HG03095 (cell line): ENCODE results near the gene GRIK3.
"Not testable (repeated sequence)": the region's sequence is repeated elsewhere in the genome, so short reads cannot be mapped to it uniquely, and the experiment has no call there.

Experiments
- ATAC-seq: cut with Tn5 transposase; IDR thresholded peaks from one replicate; pipeline ENCODE4 v1.9.1; 2021; ENCODE audit warnings: moderate library complexity; ENCODE audit not compliant: unreplicated experiment

The GRIK3 gene

DNA sequence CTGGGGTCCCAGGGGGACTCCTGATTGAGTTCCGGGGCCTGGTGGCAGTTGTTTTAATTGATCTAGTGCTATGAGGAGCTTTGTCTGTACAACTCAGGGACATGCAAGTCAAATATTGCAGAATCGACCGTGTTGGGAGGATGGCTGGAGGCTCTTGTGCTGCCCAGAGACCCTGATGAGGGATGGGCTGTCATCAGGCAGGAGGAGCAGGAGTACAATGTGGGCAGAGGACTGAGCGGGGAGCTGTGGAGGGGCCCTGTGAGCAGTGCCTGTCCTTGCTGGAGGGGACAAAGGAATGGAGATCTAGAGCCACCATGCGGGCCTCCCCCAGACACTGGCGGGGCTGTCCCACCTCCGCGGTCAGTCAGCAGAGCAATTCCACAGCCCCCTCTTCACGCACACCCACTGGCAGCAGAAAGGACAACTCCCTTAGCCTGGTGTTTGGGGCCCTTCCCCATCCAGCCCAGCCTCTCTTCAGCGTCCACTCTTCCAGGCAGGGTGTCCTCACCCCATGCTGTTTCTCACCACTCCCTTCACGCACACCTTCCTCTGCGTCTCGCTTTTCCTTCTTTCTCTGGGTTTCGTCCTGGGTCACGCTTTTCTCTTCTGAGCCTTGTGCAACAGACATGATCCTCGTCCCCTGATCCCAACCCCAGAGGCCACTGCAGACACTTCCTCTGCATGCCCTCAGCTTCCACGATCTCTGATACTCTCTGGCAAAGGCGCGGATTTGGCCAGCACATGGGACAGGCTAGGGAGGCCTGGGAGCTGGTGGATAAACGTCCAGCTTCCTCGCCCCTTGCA lies 122.6 kb downstream of the GRIK3 start:
- ATAC-seq = no peak

DNA sequence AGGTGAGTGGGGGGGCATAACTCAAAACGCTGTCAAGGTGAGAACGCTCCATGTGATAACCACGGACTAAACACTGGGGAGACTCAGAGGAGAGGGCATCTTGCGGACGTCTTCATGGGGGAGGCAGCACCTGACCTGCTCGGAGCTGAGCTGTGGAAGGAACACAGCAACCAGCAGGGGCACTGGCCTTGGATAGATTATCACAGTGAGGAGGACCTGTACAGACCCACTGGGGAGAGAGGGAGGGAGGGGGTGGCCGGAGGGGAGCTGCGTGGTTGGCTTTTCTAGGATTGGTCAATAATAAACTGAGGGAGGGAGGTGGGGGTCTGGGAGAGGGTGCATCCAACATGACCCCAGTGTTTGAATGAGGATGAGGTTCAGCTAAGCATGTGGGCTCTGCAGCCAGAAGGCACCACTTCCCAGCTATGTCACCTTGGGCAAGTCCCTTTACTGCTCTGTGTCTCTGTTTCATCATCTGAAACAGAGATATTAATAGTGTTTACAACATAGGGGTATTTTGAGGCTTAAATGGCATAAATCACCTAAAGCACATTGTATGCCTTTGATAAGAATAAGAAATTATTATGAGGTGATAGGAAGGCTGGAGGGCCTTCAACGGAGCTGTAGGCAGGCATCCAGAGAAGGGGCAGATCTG lies 123.3 kb downstream of the GRIK3 start:
- no peak for ATAC-seq

DNA sequence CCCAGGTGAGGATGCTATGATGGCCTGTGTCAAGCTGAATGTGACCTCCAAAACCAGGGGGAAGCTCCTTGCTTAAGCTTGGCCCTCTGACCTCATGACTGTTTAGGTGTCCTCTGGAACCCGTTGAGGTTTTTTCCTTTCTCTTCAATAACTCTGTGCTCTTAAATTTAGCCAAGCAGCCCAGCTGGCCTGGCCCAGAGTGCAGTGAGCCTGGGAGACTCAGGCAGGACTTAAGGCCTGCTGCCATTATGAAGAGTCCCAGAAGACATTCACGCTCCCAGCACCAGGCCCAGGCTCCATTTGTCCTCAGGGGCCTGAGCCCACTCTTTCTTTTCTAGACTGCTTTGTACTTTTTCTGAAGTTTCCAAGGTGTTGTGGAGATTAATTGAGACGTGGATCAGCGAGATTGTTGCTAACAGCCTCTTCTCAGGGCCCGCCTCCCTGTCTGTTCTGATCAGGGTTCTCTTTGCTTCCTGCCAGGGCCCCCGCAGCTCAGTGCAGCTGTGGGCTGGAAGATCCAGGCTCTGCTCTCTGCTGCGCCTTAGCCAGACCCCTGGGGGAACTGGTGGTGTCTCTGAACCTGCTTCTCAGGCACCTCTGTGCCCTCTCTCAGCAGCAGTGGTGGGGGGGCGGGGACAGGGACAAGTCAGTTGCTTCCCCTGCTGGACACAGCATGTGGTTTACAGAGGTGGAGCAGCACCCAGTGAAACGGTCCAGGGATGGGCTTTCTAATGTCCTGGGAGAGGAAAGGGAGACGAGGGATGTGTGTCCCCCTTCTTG lies 124.2 kb downstream of the GRIK3 start:
- no peak for ATAC-seq

DNA sequence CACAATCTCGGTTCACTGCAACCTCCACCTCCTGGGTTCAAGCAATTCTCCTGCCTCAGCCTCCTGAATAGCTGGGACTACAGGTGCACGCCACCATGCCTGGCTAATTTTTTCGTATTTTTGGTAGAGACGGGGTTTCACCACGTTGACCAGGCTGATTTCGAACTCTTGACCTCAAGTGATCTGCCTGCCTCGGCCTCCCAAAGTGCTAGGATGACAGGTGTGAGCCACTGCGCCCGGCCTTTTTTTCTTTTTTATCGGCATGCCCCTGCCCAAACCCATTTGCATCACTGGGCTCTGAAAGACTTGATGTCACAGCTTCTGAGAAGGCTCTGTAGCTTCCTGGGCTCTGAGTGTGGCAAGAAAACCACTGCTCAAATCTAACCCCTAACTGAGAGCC lies 125.0 kb downstream of the GRIK3 start:
- not testable (repeated sequence) for ATAC-seq

DNA sequence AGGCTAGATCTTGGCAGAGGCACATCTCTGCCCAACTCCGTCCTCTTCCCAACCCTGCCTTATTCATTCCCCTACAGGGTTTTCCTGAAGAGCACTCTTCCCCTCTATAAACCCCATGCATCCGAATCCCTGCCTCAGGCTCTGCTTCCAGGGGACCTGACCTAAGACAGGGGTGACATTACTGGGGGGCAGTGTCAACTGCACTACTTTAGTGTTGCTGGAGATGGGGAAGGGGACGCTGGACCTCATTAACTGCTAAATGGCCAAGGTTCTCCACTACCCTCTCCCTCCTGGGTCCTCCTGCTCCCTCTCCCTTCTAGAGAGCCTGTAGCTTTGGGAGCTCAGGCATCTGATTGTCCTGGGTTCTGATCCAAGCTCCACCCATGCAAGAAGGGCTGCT lies 126.2 kb downstream of the GRIK3 start:
- no peak for ATAC-seq

DNA sequence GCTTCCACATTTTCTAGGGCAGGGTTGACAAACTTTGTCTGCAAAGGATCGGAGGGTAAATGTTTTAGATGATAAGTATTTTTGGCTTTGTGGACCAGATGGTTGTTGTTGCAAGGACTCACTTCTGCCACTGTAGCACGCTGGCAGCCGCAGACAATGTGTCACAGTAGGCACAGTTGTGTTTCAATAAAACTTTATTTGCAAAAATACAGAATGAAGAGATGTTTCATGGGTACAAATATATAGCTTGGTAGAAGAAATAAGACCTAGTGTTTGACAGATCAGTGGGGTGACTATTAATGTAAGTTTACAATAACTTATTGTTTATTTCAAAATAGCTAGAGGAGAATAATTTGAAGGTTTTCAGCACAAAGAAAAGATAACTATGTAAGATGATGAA lies 127.8 kb downstream of the GRIK3 start:
- ATAC-seq = no peak

DNA sequence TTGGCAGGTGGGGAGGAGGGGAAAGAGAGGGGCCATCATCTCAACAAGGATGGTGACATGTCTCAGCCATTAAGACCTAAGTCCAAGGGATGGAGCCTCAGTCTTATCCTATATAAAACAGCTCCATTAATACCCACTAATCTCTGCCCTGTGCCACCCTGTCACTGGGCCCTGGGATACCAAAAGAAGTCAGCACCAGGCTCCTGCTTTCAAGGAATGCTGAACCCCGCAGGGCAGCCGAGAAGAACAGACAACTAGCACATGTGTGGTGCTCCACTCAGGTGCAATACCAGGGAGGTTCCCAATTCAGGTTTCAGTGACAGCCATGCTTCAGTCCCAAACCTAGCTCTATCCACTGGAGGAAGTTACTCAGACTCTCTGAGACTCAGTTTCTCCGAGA lies 128.4 kb downstream of the GRIK3 start:
- ATAC-seq = no peak

DNA sequence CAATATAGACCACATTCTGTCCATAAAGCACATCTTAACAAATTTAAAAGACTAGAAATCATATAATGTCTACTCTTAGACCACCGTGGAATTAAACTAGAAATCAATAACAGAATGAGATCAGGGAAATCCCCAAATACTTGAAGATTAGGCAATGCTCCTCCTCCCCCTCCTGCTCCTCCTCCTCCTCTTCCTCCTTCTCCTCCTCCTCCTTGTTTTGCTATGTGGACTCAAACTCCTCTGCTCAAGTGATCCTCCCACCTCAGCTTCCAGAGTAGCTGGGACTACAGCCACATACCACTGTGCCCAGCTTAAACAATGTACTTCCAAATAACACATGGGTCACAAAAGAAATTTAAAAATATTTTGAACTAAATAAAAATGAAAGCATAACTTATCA lies 134.2 kb downstream of the GRIK3 start:
- no peak for ATAC-seq

DNA sequence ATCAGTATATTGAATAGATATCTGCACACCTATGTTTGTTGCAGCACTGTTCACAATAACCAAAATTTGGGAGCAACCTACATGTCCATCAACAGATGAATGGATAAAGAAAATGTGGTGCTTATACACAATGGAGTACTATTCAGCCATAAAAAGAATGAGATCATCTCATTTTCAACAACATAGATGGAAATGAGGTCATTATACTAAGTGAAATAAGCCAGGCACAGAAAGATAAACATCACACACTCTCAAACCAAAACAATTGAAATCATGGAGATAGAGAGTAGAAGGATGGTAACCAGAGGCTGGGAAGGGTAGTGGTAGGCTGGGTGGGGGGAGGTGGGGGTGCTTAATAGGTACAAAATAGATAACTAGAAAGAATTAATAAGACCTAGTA lies 136.5 kb downstream of the GRIK3 start:
- ATAC-seq = not testable (repeated sequence)

DNA sequence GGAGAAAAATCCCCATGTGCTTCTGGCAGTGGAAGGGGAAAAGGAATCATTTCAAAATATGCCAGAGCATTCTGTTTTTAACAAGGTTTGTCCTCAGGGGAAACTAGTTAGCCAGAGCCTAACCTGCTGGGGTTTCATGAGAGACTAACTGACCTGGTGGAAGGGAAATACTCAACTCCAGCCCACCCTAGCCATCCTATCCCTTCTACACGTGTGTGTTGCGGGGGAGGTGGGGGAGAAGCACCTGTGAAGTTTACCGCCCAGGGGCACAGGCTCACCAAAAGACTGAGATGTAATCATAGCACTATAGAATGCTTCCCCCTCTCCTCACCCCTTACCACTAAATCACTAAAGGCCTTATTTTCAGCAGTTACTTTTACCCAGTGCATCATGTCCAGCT lies 139.5 kb downstream of the GRIK3 start:
- no peak for ATAC-seq

DNA sequence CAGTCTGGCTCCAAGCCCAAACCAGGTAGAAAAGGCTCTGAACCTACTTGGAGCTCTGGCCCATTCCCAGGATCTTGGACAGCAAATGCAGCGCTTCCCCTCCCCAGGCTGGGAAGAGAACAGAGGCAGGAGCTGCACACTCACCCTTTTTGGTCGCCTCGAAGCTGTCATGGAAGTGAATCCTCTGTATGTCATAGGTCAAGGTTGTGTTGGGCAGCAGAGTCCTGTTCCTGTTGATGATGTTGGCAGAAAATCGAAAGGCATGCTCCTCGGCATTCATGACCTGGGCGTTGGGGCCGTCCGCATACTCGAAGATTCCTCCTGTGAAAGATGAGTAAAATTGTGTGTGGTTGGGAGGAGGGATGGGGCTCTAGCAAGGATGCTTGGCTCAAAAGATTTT lies 143.5 kb downstream of the GRIK3 start:
- no peak for ATAC-seq

DNA sequence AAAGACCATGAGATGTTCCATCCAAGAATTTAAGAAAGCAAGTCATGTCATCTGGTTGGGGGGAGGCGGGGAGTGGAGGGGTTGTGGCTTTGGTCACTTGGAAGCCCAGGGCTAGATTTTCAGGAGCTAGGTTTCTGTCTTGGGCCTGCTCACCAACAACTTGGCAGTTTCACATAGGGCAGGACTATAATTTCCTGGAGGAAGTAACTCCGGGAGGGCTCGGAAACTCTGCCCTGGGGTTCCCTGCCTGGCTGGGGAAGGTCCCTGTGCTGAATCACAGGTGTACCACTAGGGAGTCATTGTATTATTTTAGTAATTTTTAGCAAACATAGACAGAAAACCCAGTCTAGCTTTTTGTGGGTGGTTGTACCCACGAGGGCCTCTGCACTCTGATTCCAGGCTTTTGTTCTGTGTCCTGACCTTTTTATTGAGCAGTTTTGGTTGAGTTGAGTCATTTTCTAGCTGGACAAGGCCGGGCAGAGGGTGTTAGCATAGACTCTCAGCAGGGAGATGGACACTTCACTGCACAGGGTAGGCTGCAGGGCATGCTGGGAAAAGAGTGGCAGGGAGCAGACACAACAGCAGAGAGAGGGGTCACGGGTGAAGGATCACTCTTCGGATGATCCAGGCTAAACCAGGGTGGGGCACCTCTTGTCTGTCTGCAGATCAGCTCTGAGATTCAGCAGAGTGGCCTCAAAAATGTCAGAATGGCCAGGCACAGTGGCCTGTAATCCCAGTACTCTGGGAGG lies 144.7 kb downstream of the GRIK3 start:
- no peak for ATAC-seq

DNA sequence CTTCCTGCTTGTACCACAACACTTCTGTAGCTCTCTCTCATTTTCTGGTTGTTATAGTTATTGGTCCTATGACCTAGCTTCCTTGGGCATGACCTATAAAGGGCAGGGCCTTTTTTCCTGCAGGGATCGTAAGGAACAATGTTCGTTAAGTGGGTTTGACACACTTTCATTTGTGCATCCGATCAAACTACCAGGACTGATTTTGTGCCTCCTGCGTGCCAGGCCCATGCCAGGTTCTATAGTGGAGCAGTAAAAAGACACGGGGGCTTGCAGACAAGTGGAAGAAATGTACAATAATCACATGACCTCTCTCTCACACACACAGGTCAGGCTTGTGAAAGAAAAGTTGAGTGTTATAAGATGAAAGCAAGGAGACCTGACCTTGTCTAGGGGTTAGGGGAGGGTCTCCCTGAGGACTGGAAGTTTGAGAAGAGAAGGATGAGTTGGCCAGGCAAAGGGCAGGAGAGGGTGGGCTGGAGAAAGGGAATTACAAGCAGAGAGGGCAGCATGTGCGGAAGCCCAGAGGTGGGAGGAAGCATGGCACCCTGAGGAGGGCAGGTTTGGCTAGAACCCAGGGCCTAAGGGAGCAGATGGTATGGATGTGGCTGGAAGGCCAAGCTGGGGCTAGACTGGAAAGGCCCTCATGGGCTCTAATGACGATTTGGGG lies 145.4 kb downstream of the GRIK3 start:
- no peak for ATAC-seq

DNA sequence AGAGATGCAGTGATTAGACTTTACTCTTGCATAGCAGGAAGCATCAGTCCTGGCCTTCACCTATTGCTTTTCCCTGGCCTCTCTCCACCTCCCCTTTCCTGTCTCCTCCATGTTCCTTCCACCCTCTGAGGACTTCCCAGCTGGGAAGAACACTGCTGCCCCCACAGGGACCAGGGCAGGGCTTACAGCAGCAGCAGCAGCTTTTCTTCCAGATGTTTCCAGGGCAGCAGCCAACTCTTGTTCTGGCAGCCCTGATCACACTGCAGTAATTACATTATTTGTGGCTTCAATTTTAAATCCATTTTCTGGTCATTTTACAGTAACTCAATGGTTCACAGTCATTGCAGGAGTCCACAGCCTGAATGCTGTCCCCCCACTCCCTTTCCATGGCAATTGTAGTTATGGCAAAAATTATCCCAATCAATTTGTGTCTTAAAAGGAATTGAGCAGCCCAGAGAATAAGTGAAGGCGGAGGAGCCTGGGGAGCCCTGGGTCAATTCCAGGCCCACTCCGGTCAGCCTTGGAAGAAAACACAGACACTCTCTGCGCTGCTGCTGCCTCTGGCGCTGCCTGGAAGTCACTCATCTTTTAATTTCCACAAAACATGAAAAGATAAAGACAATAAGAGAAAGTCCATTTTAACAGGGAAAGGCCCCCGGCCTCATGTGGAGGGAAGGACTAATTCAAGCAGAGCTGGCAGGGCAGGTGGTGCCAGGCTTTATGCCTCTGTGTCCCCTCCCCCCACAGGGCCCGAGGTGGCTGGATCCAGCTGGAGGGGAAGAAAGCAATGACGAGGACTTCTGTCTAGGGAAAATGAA lies 148.6 kb downstream of the GRIK3 start:
- no peak for ATAC-seq

DNA sequence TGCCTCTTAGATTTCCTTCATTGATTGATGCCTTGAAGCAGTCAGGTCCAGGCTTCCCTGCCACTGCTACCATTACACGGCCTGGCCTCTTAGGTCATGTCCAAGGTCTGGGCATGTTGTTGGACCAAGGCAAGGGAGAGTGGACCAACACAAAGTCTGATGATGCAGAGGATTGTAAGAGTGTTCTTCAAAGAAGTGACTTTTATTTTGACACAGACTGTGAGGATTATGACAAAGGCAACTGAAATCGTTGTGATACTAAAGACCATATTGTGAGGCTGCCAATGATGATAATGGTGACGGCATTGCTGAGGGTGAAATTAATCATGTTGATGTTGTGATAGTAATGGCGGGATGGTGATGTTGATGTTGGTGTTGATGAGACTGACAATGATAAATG lies 149.5 kb downstream of the GRIK3 start:
- no peak for ATAC-seq

DNA sequence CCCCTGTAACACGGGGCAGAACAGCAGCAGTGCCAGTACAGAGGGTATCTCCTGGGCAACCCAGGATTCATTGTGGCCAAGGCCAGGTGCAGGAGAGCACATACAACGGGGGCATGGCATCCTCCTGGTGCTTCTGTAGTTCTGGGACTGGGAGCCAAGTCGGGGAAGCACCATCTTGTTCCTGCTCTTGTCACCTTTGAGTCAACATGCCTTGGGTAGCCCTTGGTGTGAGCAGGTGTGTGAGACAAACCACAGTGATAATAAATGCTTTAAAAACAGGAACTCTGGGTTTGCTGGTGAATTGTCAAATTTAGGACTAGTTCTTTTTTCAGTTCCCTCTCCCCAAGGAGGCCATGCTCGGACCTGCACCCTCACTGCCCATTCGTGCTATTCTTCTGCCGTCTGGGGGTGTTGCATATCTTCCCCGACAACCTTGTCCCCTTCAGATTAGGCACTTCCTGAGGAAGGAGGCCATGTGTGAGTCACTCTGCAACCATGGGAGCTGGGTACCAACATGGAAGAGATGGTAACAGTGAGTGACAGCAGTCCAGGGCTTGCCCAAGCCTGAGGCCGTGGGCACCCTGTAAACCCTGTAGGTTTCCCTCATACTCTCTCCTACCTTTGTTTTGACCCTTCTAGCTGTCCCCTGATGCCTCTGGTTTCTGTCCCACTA lies 150.2 kb downstream of the GRIK3 start:
- no peak for ATAC-seq

DNA sequence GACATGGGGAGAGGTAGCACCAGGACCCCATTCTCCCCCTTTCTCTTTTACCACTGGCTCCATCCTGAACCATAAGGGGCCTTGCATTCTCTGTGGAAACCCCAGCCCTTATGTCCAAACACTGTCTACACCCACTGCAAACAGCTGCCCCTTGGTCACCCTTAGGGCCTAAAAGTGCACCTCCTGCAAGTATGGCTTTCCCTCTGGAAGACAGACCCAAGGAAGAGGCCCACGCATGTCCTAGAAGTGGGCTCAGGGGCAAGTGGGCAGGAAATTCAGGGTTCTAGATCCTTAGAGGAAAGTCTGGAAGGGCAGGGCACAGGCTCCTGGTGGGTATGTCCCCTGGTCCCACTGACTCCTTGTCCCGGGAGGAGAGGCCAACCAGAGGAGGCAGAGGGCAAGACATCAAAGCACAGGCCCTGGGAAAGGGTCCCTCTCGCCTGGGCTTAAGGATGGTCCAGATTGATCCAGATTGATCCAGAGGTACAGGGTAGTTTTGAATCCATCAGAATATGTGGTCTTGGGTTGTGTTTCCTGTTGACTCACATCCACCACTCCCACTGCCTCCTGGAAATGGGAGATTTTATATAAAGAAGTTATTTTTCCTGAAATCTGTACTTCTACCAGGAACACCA lies 150.9 kb downstream of the GRIK3 start:
- ATAC-seq = no peak

DNA sequence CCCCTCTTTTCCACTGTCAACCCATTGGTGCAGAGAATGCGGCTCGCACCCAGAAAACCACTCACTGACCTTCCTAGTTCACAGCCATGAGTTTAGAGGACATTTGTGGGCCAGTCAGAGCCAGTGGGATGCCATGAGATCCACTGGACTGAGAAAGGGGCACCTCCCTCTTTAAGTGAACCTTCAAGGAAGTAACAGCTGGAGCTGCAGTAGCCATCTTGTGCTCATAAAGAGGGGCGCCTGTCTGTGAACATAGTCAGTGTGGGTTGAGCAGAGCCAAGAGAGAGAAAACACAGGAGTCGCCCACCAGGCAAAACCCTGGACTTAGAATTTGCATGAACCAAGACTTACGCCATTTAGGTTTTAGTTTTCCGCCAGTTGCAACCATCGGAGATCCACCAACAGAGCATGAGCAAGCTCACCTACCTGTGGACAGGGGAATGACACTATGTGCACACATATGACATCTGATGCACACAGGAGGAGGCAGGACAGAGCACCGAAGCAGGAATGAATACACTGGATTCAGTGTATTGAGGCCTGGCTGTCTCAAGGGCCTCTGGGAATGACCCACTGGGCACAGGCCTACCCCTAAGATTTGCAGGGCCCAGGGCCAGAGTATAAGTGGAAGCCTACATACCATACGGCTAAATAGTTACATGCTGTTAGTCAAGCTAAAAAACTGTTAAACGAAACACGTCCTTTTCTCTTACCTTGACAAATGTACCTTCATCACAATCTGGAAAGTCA lies 151.6 kb downstream of the GRIK3 start:
- ATAC-seq = no peak
